ENCODE data around the gene RNF168.

RNF168 gene

GRCh38 chr3:196547067-196547466 is 43.5 kb upstream of the RNF168 start:
- Histone ChIP-seq H3K9me3 (replicated peaks; ENCODE audit: insufficient read depth, low read length) (no peaks in the 10 kb centered on the region), H3K36me3 (replicated peaks; ENCODE audit: insufficient read depth, low read length) (no peaks in the 10 kb centered on the region), H3K9me2 (replicated peaks; ENCODE audit: insufficient read depth, low read length) (no peaks in the 10 kb centered on the region), H2AFZ (ENCODE audit: low read length) (no peak overlapping the region), H3F3A (ENCODE audit: insufficient read depth, low read length) (no peaks in the 10 kb centered on the region), H3K4me3 (ENCODE audit: low read length) (no peak overlapping the region), H3K27me3 (replicated peaks; ENCODE audit: insufficient read depth, low read length) (no peaks in the 10 kb centered on the region), H3K4me2 (ENCODE audit: low read depth, low read length) (no peak overlapping the region), H3K9ac (ENCODE audit: low read length) (no peak overlapping the region), H4K20me1 (ENCODE audit: insufficient read depth, low read length) (no peaks in the 10 kb centered on the region), H3K79me2 (ENCODE audit: low read length) (no peaks in the 10 kb centered on the region), H3K27ac (ENCODE audit: low read length) (no peak overlapping the region), H3K4me1 (ENCODE audit: low read length) (no peaks in the 10 kb centered on the region)
- TF ChIP-seq EZH2phosphoT487 (IDR thresholded peaks at IDR 0.05; ENCODE audit: low read length): no peak
- TF ChIP-seq CTCF (IDR thresholded peaks at IDR 0.05; ENCODE audit: low read length): 0 out of 2 replicates have a peak, but pooled peaks have one; percentile 3
- no peak for TF ChIP-seq EZH2 (optimal IDR thresholded peaks at IDR 0.05; ENCODE audit: low read depth, low read length)
- no peak for DNase-seq

- Histone ChIP-seq H3K4me2 (ENCODE audit: low read depth, low read length) (no peak overlapping the region), H3K9ac (ENCODE audit: low read length) (no peak overlapping the region), H4K20me1 (ENCODE audit: insufficient read depth, low read length) (no peaks in the 10 kb centered on the region), H3K27me3 (replicated peaks; ENCODE audit: insufficient read depth, low read length) (no peaks in the 10 kb centered on the region), H3K79me2 (ENCODE audit: low read length) (no peaks in the 10 kb centered on the region), H3K27ac (ENCODE audit: low read length) (no peak overlapping the region), H3K36me3 (replicated peaks; ENCODE audit: insufficient read depth, low read length) (no peaks in the 10 kb centered on the region), H3K4me3 (ENCODE audit: low read length) (no peak overlapping the region), H3F3A (ENCODE audit: insufficient read depth, low read length) (no peaks in the 10 kb centered on the region), H3K9me2 (replicated peaks; ENCODE audit: insufficient read depth, low read length) (no peaks in the 10 kb centered on the region), H2AFZ (ENCODE audit: low read length) (no peak overlapping the region), H3K9me3 (replicated peaks; ENCODE audit: insufficient read depth, low read length) (no peaks in the 10 kb centered on the region), H3K4me1 (ENCODE audit: low read length) (no peaks in the 10 kb centered on the region)
- no peak for DNase-seq
- TF ChIP-seq EZH2phosphoT487 (IDR thresholded peaks at IDR 0.05; ENCODE audit: low read length): no peak
- no peak for TF ChIP-seq EZH2 (optimal IDR thresholded peaks at IDR 0.05; ENCODE audit: low read depth, low read length)
- no peak for TF ChIP-seq CTCF (IDR thresholded peaks at IDR 0.05; ENCODE audit: low read length)
These were observed 43.0 kb upstream of the RNF168 start for GRCh38 chr3:196546537-196546936.

- Histone ChIP-seq H3K79me2 (ENCODE audit: low read length) (no peaks in the 10 kb centered on the region), H3K4me1 (ENCODE audit: low read length) (no peaks in the 10 kb centered on the region), H2AFZ (ENCODE audit: low read length) (no peak overlapping the region), H4K20me1 (ENCODE audit: insufficient read depth, low read length) (no peaks in the 10 kb centered on the region), H3K36me3 (replicated peaks; ENCODE audit: insufficient read depth, low read length) (no peaks in the 10 kb centered on the region), H3K4me2 (ENCODE audit: low read depth, low read length) (no peak overlapping the region), H3K9ac (ENCODE audit: low read length) (no peak overlapping the region), H3F3A (ENCODE audit: insufficient read depth, low read length) (no peaks in the 10 kb centered on the region), H3K27me3 (replicated peaks; ENCODE audit: insufficient read depth, low read length) (no peaks in the 10 kb centered on the region), H3K4me3 (ENCODE audit: low read length) (no peak overlapping the region), H3K27ac (ENCODE audit: low read length) (no peak overlapping the region), H3K9me3 (replicated peaks; ENCODE audit: insufficient read depth, low read length) (no peaks in the 10 kb centered on the region), H3K9me2 (replicated peaks; ENCODE audit: insufficient read depth, low read length) (no peaks in the 10 kb centered on the region)
- TF ChIP-seq CTCF (IDR thresholded peaks at IDR 0.05; ENCODE audit: low read length): no peak
- no peak for TF ChIP-seq EZH2phosphoT487 (IDR thresholded peaks at IDR 0.05; ENCODE audit: low read length)
- TF ChIP-seq EZH2 (optimal IDR thresholded peaks at IDR 0.05; ENCODE audit: low read depth, low read length): no peak
- no peak for DNase-seq
These were observed 41.0 kb upstream of the RNF168 start for GRCh38 chr3:196544491-196544992.
